DND-41 (cell line): ENCODE results near the gene HKDC1.

Experiments used
- EZH2 ChIP-seq: IDR thresholded peaks from 3 replicates; pipeline ENCODE4 v1.6.1; 2012; ENCODE audit warnings: borderline replicate concordance, low read depth, mild to moderate bottlenecking, moderate library complexity, low read length, inconsistent platforms; ENCODE audit not compliant: severe bottlenecking
- TF ChIP-seq, protein P1 (sequence below): IDR thresholded peaks from 2 replicates; pipeline ENCODE4 v1.5.1; 2012; ENCODE audit warnings: borderline replicate concordance, low read length, moderate library complexity, mild to moderate bottlenecking; ENCODE audit not compliant: poor library complexity, severe bottlenecking; ENCODE audit errors: extremely low read depth

DNA sequence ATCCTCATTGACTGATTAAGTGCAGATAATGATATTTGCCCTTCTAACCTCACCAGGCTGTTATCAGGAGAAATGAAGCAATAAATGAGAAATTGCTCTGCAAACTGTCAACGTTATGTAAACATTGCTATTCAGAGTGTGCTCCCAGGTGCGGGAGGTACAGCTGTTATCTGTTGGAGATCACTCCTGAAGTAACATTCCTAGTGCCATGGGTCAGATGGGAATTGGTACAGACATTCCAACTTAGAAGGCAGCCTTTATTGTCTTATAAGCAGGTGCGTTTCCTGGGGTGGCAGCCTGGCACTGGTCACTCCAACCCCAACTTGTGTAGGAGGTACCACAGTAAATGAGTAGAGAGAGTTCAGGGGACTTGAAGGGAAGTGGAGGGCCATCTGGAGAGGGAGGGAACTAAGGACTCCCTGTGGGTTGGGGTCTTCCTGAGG is 95.0 kb downstream of the HKDC1 start:
- TF ChIP-seq, protein P1, sequence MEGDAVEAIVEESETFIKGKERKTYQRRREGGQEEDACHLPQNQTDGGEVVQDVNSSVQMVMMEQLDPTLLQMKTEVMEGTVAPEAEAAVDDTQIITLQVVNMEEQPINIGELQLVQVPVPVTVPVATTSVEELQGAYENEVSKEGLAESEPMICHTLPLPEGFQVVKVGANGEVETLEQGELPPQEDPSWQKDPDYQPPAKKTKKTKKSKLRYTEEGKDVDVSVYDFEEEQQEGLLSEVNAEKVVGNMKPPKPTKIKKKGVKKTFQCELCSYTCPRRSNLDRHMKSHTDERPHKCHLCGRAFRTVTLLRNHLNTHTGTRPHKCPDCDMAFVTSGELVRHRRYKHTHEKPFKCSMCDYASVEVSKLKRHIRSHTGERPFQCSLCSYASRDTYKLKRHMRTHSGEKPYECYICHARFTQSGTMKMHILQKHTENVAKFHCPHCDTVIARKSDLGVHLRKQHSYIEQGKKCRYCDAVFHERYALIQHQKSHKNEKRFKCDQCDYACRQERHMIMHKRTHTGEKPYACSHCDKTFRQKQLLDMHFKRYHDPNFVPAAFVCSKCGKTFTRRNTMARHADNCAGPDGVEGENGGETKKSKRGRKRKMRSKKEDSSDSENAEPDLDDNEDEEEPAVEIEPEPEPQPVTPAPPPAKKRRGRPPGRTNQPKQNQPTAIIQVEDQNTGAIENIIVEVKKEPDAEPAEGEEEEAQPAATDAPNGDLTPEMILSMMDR = no peak
- TF ChIP-seq EZH2 = no peak
